GM18870 (cell line): Measurements from ENCODE around the gene SACM1L.
"Not testable (repeated sequence)": the region's sequence is repeated elsewhere in the genome, so short reads cannot be mapped to it uniquely, and the experiment has no call there.

Experiments used
- ATAC-seq: cut with Tn5 transposase; IDR thresholded peaks from one replicate; pipeline ENCODE4 v1.9.1; 2021; ENCODE audit warnings: moderate library complexity; ENCODE audit not compliant: unreplicated experiment

SACM1L gene

GRCh38 chr3:45666757-45667431 is 22.3 kb upstream of the SACM1L start:
- ATAC-seq, result no peak

- ATAC-seq, result no peak
Observed at GRCh38 chr3:45667569-45667934, 21.6 kb upstream of the SACM1L start.

- ATAC-seq, result no peak
Observed at GRCh38 chr3:45670436-45670835, 18.8 kb upstream of the SACM1L start.

- no peak for ATAC-seq
Observed at GRCh38 chr3:45670991-45671390, 18.2 kb upstream of the SACM1L start.

GRCh38 chr3:45673273-45673672 is 15.9 kb upstream of the SACM1L start:
- no peak for ATAC-seq

- no peak for ATAC-seq
Observed at GRCh38 chr3:45676325-45677032, 12.7 kb upstream of the SACM1L start.

- ATAC-seq, result no peak
Observed at GRCh38 chr3:45677033-45677446, 12.2 kb upstream of the SACM1L start.

GRCh38 chr3:45677841-45678240 is 11.4 kb upstream of the SACM1L start:
- no peak for ATAC-seq

- no peak for ATAC-seq
Observed at GRCh38 chr3:45679805-45680204, 9.4 kb upstream of the SACM1L start.

GRCh38 chr3:45681221-45681620 is 8.0 kb upstream of the SACM1L start:
- no peak for ATAC-seq

- no peak for ATAC-seq
Observed at GRCh38 chr3:45681846-45682245, 7.3 kb upstream of the SACM1L start.

GRCh38 chr3:45682311-45682710 is 6.9 kb upstream of the SACM1L start:
- ATAC-seq, result no peak

GRCh38 chr3:45682786-45683185 is 6.4 kb upstream of the SACM1L start:
- no peak for ATAC-seq

- no peak for ATAC-seq
Observed at GRCh38 chr3:45683417-45684326, 5.5 kb upstream of the SACM1L start.

- ATAC-seq, result no peak
Observed at GRCh38 chr3:45684327-45684892, 4.8 kb upstream of the SACM1L start.

GRCh38 chr3:45685722-45686121 is 3.5 kb upstream of the SACM1L start:
- ATAC-seq, result not testable (repeated sequence)

GRCh38 chr3:45686850-45687249 is 2.3 kb upstream of the SACM1L start:
- ATAC-seq, result no peak

GRCh38 chr3:45687828-45688193 is 1.4 kb upstream of the SACM1L start:
- no peak for ATAC-seq

GRCh38 chr3:45688194-45688881 is 858 bp upstream of the SACM1L start:
- ATAC-seq, result no peak

GRCh38 chr3:45689787-45690145 is 570 bp downstream of the SACM1L start:
- no peak for ATAC-seq
